GM19238 (cell line): ENCODE data around the gene CLDN34.

Experiments used
- DNase-seq: peaks from one replicate; pipeline ENCODE4 v3.0.0; 2011; ENCODE audit warnings: low spot score; ENCODE audit not compliant: insufficient read length

The CLDN34 gene

DNA sequence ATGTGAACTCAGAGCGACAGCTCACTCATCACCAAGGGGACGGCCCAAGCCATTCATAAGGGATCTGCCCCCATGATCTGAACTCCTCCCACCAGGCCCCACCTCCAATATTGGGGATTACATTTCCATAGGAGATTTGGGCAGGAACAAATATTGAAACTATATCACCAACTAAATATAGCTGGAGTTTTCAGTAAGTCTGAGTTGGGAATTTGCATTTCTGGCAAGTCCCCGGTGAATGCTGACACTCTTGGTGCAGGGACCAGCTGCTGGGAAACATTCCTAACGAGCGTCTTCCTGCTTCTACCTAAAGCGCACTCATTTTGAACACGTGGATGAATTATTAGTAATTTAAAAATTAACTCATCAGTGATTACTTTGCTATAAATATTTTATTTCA, 13.2 kb downstream of the CLDN34 start:
- no peak for DNase-seq

GRCh38 chrX:9980927-9981326, 13.8 kb downstream of the CLDN34 start:
- no peak for DNase-seq

- DNase-seq: no peak
Measured at GRCh38 chrX:9983441-9983840, 16.3 kb downstream of the CLDN34 start.

DNA sequence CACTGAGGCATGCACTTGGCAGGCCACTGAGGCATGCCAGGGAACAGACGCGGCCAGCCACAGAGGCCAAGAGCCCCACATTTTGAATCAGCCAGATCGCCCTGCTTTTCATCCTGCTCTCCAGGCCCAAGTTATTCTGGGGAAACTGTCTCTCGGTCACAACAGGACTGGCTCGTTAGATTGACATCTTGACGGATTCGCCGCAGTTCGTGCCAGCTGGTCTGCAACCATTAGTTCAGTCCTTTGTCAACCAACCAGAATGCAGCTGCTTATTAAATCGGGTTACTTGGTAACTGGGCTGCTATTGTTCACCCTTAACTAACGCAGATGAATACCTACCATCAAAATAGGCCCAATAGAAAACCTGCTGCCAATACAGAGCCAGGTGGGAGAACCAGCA, 16.7 kb downstream of the CLDN34 start:
- no peak for DNase-seq

- DNase-seq: no peak
Measured at GRCh38 chrX:9988762-9989161, 21.6 kb downstream of the CLDN34 start.

- no peak for DNase-seq
Measured at GRCh38 chrX:9992061-9992460, 24.9 kb downstream of the CLDN34 start.

DNA sequence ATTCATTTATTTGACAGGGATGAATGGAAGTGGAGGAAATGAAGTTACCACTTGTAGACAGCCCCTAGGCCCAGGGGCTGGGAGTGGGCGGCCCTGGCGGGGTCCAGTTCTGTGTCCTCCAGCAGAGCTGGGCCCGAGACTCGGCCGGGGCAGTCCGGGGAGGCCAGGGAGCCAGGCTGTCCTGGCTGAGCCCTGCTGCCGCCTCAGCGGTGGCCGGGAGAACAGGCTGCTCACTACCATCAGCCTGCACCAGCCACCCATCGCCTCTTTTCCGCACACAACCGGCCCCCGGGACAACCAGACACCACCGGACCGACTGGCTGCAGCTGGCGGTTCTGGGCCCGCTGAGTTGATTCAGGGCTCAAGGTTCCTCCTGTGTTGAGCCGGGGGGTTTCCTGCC, 25.6 kb downstream of the CLDN34 start:
- no peak for DNase-seq

- DNase-seq: peak; percentile 62
Measured at GRCh38 chrX:9995855-9996339, 28.7 kb downstream of the CLDN34 start.

GRCh38 chrX:9997041-9997440, 29.9 kb downstream of the CLDN34 start:
- no peak for DNase-seq

DNA sequence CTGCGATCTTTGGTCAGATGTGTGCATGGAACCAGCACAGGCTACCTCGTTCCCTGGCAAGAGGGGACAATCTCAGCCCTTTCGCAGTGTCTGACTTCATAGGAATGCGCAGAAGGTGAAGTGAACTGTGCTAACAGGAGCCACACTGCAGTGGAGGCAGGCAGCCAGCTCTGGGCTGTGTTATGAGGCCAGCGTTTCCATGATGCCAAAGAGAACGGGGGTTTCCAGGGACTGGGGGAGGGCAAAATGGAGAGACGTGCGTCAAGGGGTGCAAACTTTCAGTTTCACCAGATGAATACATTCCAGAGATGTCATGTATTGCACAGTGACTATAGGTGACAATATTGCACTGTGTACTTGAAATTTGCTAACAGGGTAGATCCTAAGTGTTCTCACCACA, 30.4 kb downstream of the CLDN34 start:
- no peak for DNase-seq

- DNase-seq: no peak
Measured at GRCh38 chrX:10001496-10001895, 34.3 kb downstream of the CLDN34 start.

DNA sequence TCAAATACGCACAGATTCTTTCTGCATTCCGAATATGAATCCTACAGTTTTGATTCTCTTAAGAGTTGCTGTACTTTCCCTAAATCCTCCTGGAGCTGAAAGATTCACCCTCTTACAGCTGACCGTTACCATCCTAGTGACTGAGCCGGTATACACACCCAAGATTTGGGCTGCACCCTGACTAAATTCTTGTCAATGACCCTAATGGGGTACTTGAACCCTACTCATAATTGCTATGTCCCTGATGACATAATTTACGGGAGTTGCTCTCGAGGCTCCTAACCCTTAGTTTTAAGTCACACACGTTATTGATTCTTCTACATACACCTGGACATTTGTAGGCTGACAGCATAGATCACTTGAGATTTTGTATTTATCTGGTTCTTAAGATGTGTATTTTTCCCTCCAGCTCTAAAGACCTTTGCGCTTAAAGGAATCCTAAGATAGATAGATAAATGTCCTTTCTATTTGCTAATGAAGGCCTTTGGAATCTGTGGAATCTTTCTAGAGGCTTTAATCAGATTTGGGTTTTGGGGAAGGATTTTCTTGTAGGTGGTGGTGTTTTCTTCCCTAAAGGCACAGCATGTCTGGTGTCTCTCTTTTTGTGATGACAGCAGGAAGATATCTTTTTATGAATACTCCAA, 37.8 kb downstream of the CLDN34 start:
- DNase-seq: no peak

DNA sequence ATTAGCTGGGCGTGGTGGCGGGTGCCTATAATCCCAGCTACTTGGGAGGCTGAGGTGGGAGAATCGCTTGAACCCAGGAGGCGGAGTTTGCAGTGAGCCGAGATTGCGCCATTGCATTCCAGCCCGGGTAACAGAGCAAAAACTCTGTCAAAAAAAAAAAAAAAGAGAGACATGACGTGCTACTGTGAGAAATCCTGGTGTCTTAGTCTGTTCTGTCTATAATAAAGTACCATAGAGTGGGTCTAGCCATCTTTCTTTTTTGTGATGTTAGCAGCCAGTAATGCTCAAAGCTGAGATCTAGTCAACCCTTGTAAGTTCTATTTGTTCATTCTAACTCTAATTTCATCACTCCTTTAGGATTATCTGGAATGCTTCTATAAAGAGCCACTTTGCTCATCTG, 38.9 kb downstream of the CLDN34 start:
- no peak for DNase-seq

- no peak for DNase-seq
Measured at GRCh38 chrX:10006770-10007169, 39.6 kb downstream of the CLDN34 start.

DNA sequence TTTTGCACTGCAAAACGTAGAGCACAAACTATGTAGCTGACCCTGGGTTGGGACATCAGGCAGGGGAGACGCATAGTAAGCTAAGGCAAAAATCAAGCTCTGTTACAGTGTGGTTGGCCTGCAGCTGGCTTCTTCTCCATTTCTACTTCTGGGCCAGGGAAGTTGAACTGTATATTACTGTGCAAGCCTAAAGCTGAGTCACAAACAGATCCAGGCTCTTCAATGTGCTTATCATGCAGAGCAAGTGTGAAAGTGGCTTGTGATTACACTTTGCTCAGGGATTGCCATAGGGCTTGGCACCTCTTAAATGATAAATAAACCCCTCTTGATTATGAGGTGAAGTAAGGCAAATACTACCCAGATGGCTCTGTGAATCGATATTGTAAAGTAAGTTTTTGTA, 40.5 kb downstream of the CLDN34 start:
- no peak for DNase-seq

DNA sequence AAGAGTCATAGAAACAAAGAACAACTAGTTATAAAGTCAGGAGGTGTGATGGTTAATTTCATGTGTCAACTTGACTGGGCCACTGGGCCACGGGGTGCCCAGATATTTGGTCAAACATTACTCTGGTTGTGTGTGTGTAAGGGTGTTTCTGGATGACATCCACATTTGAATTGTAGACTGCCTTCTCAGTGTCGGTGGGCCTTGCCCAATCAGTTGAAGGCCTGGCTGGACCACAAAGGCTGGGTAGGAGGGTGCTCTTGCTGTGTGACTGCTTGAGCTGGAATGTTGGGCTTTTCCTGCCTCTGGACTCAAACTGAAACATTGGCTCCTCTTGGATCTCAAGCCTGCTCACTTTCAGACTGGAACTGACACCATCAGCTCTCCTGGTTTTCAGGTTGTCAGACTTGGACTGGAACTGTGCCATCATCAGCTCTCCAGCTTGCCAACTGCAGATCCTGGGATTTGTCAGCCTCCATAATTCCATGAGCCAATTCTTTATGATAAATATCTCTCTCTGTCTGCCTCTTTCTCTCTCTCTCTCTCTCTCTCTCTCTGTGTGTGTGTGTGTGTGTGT, 41.4 kb downstream of the CLDN34 start:
- DNase-seq: no peak

GRCh38 chrX:10009741-10010140, 42.6 kb downstream of the CLDN34 start:
- DNase-seq: no peak

DNA sequence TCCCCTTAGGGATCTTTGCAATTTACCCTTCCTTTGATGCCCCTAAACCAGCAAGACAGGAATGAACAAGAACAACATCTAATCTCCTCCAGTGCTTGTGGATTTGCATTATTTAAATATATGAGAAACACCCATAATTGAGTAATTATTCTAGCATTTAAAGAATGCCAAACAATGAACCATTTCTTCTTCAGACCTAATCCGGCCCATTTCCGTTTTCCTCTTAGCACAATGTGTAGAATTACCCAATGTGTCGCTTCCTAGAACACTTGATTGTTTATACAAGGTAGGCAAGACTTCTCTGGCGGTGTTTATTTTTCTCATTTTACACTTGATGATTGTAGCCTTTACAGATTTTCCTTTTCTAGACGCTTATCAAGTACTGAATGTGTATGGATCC, 43.5 kb downstream of the CLDN34 start:
- DNase-seq: no peak

DNA sequence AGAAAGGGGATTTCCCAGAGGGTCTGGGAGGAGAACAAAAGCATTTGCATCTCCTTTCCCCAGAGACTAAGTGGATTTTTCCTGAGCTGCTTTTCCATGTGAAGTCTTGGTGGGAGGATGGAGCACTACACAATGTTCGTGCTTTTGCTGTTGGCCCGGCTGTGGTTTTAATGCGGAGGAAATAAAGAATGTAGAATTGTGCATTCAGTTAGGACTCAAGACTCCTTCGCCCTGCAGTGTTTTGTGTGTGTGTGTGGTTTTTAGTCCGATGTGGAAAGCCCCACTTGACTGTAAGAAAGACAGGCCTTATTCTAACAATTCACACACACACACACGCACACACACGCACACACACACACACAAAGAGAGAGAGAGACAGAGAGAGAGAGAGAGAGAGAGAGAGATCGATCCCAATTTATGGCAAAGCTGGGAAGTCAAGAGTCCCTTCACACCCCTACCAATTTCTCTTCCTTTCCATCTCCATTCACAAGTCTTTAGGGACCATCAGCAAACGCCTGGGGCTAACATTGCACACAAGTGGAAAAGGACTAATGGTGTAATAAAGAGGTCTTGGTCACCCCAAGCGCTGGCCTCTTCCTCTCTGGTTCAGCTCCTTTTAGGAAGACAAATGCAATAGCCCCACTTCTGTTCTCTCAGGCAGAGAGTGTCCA, 44.2 kb downstream of the CLDN34 start:
- no peak for DNase-seq

DNA sequence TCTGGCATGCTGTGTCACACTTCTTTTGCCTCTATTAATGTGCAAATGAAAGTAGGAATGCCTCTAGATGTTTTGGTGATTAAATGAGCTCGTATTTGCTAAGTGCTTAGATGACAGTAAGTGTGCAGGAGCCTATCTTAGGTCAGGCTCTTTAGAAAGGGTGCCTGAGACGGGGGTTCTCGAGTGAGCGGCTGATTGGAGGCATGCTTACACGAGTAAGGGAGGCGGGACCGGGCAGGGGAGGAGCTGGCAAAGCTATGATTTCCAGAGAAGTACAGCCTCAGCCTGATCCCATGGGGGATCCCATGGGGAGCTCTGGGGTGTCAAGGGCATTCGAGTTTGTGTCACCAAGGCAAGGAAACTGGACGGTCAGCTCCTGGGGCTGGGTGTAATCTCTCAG, 44.8 kb downstream of the CLDN34 start:
- DNase-seq: no peak

GRCh38 chrX:10014462-10015354, 47.5 kb downstream of the CLDN34 start:
- DNase-seq: peak; percentile 65

- DNase-seq: no peak
Measured at GRCh38 chrX:10015355-10015722, 48.2 kb downstream of the CLDN34 start.
